Naive thymus-derived CD4-positive, alpha-beta T cell (primary cell): Measurements from ENCODE around the gene STX17. TPM values are rescaled to one million over a fixed set of nuclear protein-coding genes. Genes with fewer than 3 reads are reported as not detected.

Experiments
- ATAC-seq: fragments of 150-1000 bp; cut with Tn5 transposase; 2 replicates; pipeline ENCODE4 v1.10.0; 2021; ENCODE audit warnings: mild to moderate bottlenecking, moderate library complexity
- CTCF ChIA-PET: fragments of 350-600 bp; sonication (Branson Sonifier 250); formaldehyde crosslinking; loops from one replicate; lab custom pipeline; 2021; ENCODE audit warnings: antibody characterized with exemption; lab: Charles Lee
- POLR2A ChIA-PET: fragments of 350-600 bp; sonication (Branson Sonifier 250); formaldehyde crosslinking; loops from one replicate; lab custom pipeline; 2021; ENCODE audit warnings: antibody characterized with exemption, inconsistent platforms; lab: Charles Lee
- DNase-seq, 9 donors: peaks; one replicate each; pipeline versions ENCODE4 v3.0.0 to v3.0.0-alpha.2; 2020 to 2022; ENCODE audit warnings: mixed read lengths in 1 of 9
- H3K27ac ChIP-seq: one replicate; pipeline ENCODE4 v1.7.0; 2013; ENCODE audit warnings: mild to moderate bottlenecking, low read depth, low read length, moderate library complexity
- H3K27me3 ChIP-seq, 2 donors: one replicate each; pipeline ENCODE4 v1.7.0; 2013; ENCODE audit warnings: low read length in 2 of 2, mild to moderate bottlenecking in 2 of 2, moderate library complexity in 2 of 2; ENCODE audit not compliant: control insufficient read depth in 2 of 2, insufficient read depth in 2 of 2
- H3K36me3 ChIP-seq, 3 experiments: 1 replicate in 2 of 3; 2 replicates in 1 of 3; pipeline ENCODE4 v1.7.0; 2013; ENCODE audit warnings: low read length in 3 of 3, mild to moderate bottlenecking in 3 of 3, moderate library complexity in 1 of 3; ENCODE audit not compliant: insufficient read depth in 3 of 3, control insufficient read depth in 2 of 3
- H3K4me1 ChIP-seq, 2 donors: one replicate each; pipeline ENCODE4 v1.7.0; 2013; ENCODE audit warnings: low read length in 2 of 2, mild to moderate bottlenecking in 2 of 2, moderate library complexity in 1 of 2; ENCODE audit not compliant: control insufficient read depth in 2 of 2, insufficient read depth in 2 of 2
- H3K4me3 ChIP-seq: 2 replicates; pipeline ENCODE4 v1.7.0; 2013; ENCODE audit warnings: mild to moderate bottlenecking, low read length
- H3K9me3 ChIP-seq, 3 experiments: 1 replicate in 2 of 3; 2 replicates in 1 of 3; pipeline ENCODE4 v1.7.0; 2013; ENCODE audit warnings: low read length in 3 of 3; ENCODE audit not compliant: control insufficient read depth in 2 of 3
- H3K27ac Mint-ChIP-seq, 9 donors: one replicate each; pipeline ENCODE4 v1.8.0; 2020 to 2022; ENCODE audit warnings: mixed read lengths in 9 of 9, mild to moderate bottlenecking in 8 of 9, moderate library complexity in 5 of 9, inconsistent platforms in 2 of 9
- H3K27me3 Mint-ChIP-seq, 5 donors: one replicate each; pipeline ENCODE4 v1.8.0; 2021 to 2022; ENCODE audit warnings: mixed read lengths in 5 of 5, mild to moderate bottlenecking in 1 of 5
- H3K36me3 Mint-ChIP-seq, 5 donors: one replicate each; pipeline ENCODE4 v1.8.0; 2020 to 2022; ENCODE audit warnings: mixed read lengths in 5 of 5, mild to moderate bottlenecking in 3 of 5, inconsistent platforms in 1 of 5
- H3K4me1 Mint-ChIP-seq, 7 donors: one replicate each; pipeline ENCODE4 v1.8.0; 2020 to 2022; ENCODE audit warnings: mixed read lengths in 7 of 7, mild to moderate bottlenecking in 3 of 7, inconsistent platforms in 1 of 7
- H3K4me3 Mint-ChIP-seq, 10 donors: one replicate each; pipeline ENCODE4 v1.8.0; 2020 to 2022; ENCODE audit warnings: mild to moderate bottlenecking in 10 of 10, mixed read lengths in 10 of 10, moderate library complexity in 6 of 10, inconsistent platforms in 2 of 10
- H3K9me3 Mint-ChIP-seq, 11 donors: one replicate each; pipeline ENCODE4 v1.8.0; 2020 to 2022; ENCODE audit warnings: mixed read lengths in 11 of 11, mild to moderate bottlenecking in 4 of 11, inconsistent platforms in 1 of 11, moderate library complexity in 1 of 11
- intact Hi-C, 2 donors: fragments of 100-400 bp; cut with micrococcal nuclease; formaldehyde crosslinking; loops; one replicate each; pipeline ENCODE4 v1.15.1; 2023
- polyA plus RNA-seq, 2 donors: library from polyadenylated mRNA; unstranded; fragments of 300-500 nt; fragmentation: Illumina TruSeq; gene quantifications; one replicate each; pipeline ENCODE4 v1.2.3, GENCODE V29; 2021
- total RNA-seq, 6 experiments: library from RNA in 5 of 6; stranded (reverse) in 5 of 6; gene quantifications; 1 replicate in 5 of 6; 2 replicates in 1 of 6; pipeline ENCODE4 v1.2.3 and lab custom pipeline; 2021 to 2026

The STX17 gene
- total and polyA plus RNA-seq, 7 experiments from 2014 or later: 33.7 to 63.2 (median 39.8) TPM

GRCh38 chr9:99873943-99874584 is 32.4 kb upstream of the STX17 start:
- H3K4me3 ChIP-seq: no peak overlapping the region
- Mint-ChIP-seq H3K36me3 (peaks cover 0 to 6% (median 0%) of the 10 kb centered on the region in 5 donors), H3K27ac (no peak overlapping the region), H3K27me3 (peaks cover 0 to 11% (median 0%) of the 10 kb centered on the region in 5 donors), H3K4me1 (peaks cover 0 to 16% (median 0%) of the 10 kb centered on the region in 7 donors), H3K9me3 (peaks cover 0 to 3% (median 0%) of the 10 kb centered on the region in 11 donors), H3K4me3 (no peak overlapping the region)
- DNase-seq (no peak), ATAC-seq (no peak)
- no peaks in the 10 kb centered on the region for H3K36me3 ChIP-seq
- POLR2A ChIA-PET: no interaction called here
- H3K27ac ChIP-seq: no peak overlapping the region
- CTCF ChIA-PET: no interaction called here
- intact Hi-C loops: no loop called here
- H3K9me3 ChIP-seq: no peaks in the 10 kb centered on the region
- no peaks in the 10 kb centered on the region for H3K27me3 ChIP-seq
- no peaks in the 10 kb centered on the region for H3K4me1 ChIP-seq

- ChIA-PET CTCF (no interaction called here), POLR2A (no interaction called here)
- Mint-ChIP-seq H3K4me1 (peaks cover 0 to 3% (median 0%) of the 10 kb centered on the region in 7 donors), H3K4me3 (no peak overlapping the region), H3K9me3 (peaks cover 0 to 7% (median 0%) of the 10 kb centered on the region in 11 donors), H3K36me3 (peaks cover 0 to 9% (median 2%) of the 10 kb centered on the region in 5 donors), H3K27me3 (peaks cover 0 to 11% (median 0%) of the 10 kb centered on the region in 5 donors), H3K27ac (no peak overlapping the region)
- Histone ChIP-seq H3K9me3 (no peaks in the 10 kb centered on the region), H3K36me3 (no peaks in the 10 kb centered on the region), H3K27ac (no peak overlapping the region), H3K4me3 (no peak overlapping the region), H3K4me1 (no peaks in the 10 kb centered on the region), H3K27me3 (no peaks in the 10 kb centered on the region)
- intact Hi-C loops: no loop called here
- no peak for DNase-seq
- ATAC-seq: no peak
Observed at GRCh38 chr9:99876190-99876589, 30.3 kb upstream of the STX17 start.

- no peak overlapping the region for H3K27ac Mint-ChIP-seq
- intact Hi-C loops: no loop called here
- H3K4me3 Mint-ChIP-seq: no peak overlapping the region
- ChIA-PET CTCF (interaction anchor here (0.7 kb wide), 1 partner anchor 15 kb away, joined by 3 read pairs; no protein-coding TSS in a partner anchor), POLR2A (no interaction called here)
- peaks cover 0 to 9% (median 6%) of the 10 kb centered on the region in 5 donors for H3K36me3 Mint-ChIP-seq
- peaks cover 0 to 11% (median 0%) of the 10 kb centered on the region in 5 donors for H3K27me3 Mint-ChIP-seq
- no peak overlapping the region for H3K4me3 ChIP-seq
- H3K9me3 Mint-ChIP-seq: peaks cover 0 to 7% (median 0%) of the 10 kb centered on the region in 11 donors
- no peak for DNase-seq
- H3K4me1 Mint-ChIP-seq: peaks cover 0 to 6% (median 0%) of the 10 kb centered on the region in 7 donors
- no peak overlapping the region for H3K27ac ChIP-seq
- H3K27me3 ChIP-seq: no peaks in the 10 kb centered on the region
- H3K4me1 ChIP-seq: no peaks in the 10 kb centered on the region
- H3K9me3 ChIP-seq: no peaks in the 10 kb centered on the region
- no peak for ATAC-seq
- no peaks in the 10 kb centered on the region for H3K36me3 ChIP-seq
Observed at GRCh38 chr9:99878651-99879050, 27.8 kb upstream of the STX17 start.

GRCh38 chr9:99881769-99882168 is 24.7 kb upstream of the STX17 start:
- no peaks in the 10 kb centered on the region for H3K36me3 ChIP-seq
- no peaks in the 10 kb centered on the region for H3K9me3 ChIP-seq
- no peaks in the 10 kb centered on the region for H3K4me1 ChIP-seq
- no peak overlapping the region for H3K27ac ChIP-seq
- POLR2A ChIA-PET: interaction anchor here (0.7 kb wide), 1 partner anchor 26 kb away, joined by 4 read pairs; no protein-coding TSS in a partner anchor
- ATAC-seq: no peak
- no peaks in the 10 kb centered on the region for H3K27me3 ChIP-seq
- intact Hi-C loops: no loop called here
- peaks cover 0 to 9% (median 0%) of the 10 kb centered on the region in 7 donors for H3K4me1 Mint-ChIP-seq
- CTCF ChIA-PET: no interaction called here
- peaks cover 0 to 5% (median 0%) of the 10 kb centered on the region in 11 donors for H3K9me3 Mint-ChIP-seq
- H3K36me3 Mint-ChIP-seq: peaks cover 0 to 8% (median 3%) of the 10 kb centered on the region in 5 donors
- H3K27me3 Mint-ChIP-seq: peaks cover 0 to 2% (median 0%) of the 10 kb centered on the region in 5 donors
- no peak overlapping the region for H3K4me3 Mint-ChIP-seq
- H3K4me3 ChIP-seq: no peak overlapping the region
- H3K27ac Mint-ChIP-seq: peak overlapping the region in 1 of 9 donors; percentile 13
- DNase-seq: no peak

GRCh38 chr9:99885747-99886146 is 20.7 kb upstream of the STX17 start:
- Mint-ChIP-seq H3K4me3 (no peak overlapping the region), H3K27ac (no peak overlapping the region), H3K9me3 (peaks cover 0 to 2% (median 0%) of the 10 kb centered on the region in 11 donors), H3K4me1 (peaks cover 0 to 9% (median 0%) of the 10 kb centered on the region in 7 donors), H3K36me3 (peaks cover 0 to 8% (median 0%) of the 10 kb centered on the region in 5 donors), H3K27me3 (peaks cover 0 to 4% (median 0%) of the 10 kb centered on the region in 5 donors)
- ChIA-PET POLR2A (no interaction called here), CTCF (no interaction called here)
- Histone ChIP-seq H3K36me3 (no peaks in the 10 kb centered on the region), H3K27ac (no peak overlapping the region), H3K9me3 (no peaks in the 10 kb centered on the region), H3K4me1 (no peaks in the 10 kb centered on the region), H3K4me3 (no peak overlapping the region), H3K27me3 (no peaks in the 10 kb centered on the region)
- DNase-seq (no peak), ATAC-seq (no peak)
- intact Hi-C loops: no loop called here

- intact Hi-C loops: no loop called here
- ChIA-PET CTCF (no interaction called here), POLR2A (interaction anchor here (0.8 kb wide), 1 partner anchor 435 kb away, joined by 3 read pairs; no protein-coding TSS in a partner anchor)
- no peaks in the 10 kb centered on the region for H3K9me3 Mint-ChIP-seq
- Histone ChIP-seq H3K27me3 (no peaks in the 10 kb centered on the region), H3K4me1 (no peaks in the 10 kb centered on the region), H3K9me3 (no peaks in the 10 kb centered on the region), H3K27ac (no peak overlapping the region), H3K36me3 (no peaks in the 10 kb centered on the region), H3K4me3 (no peak overlapping the region)
- no peak for ATAC-seq
- H3K27me3 Mint-ChIP-seq: peaks cover 0 to 24% (median 0%) of the 10 kb centered on the region in 5 donors
- no peak overlapping the region for H3K4me3 Mint-ChIP-seq
- no peak for DNase-seq
- H3K36me3 Mint-ChIP-seq: peaks cover 0 to 9% (median 0%) of the 10 kb centered on the region in 5 donors
- no peak overlapping the region for H3K27ac Mint-ChIP-seq
- peaks cover 0 to 5% (median 0%) of the 10 kb centered on the region in 7 donors for H3K4me1 Mint-ChIP-seq
Observed at GRCh38 chr9:99889120-99889519, 17.3 kb upstream of the STX17 start.
